EH (cell line): ENCODE measurements around the gene HOMER2.

Experiments used
- DNase-seq: peaks from one replicate; pipeline ENCODE4 v3.0.0-alpha.2; 2015; ENCODE audit warnings: low read depth

The HOMER2 gene

DNA sequence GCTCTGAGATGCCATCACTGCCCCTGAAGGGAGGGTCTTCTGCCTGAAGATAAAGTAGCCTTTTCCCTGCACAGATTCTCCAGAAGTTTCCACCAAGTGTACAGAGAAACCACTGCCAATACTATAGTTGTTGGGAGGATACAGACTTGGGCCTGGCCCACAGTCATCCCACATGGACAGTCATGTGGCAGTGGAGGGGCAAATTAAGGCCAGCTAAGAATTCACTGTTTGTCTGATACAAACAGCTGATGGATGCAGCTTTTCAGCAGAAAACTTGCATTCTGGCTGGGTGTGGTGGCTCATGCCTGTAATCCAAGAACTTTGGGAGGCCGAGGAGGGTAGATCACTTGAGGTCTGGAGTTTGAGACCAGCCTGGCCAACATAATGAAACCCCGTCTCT, 22.1 kb downstream of the HOMER2 start:
- DNase-seq = no peak

DNA sequence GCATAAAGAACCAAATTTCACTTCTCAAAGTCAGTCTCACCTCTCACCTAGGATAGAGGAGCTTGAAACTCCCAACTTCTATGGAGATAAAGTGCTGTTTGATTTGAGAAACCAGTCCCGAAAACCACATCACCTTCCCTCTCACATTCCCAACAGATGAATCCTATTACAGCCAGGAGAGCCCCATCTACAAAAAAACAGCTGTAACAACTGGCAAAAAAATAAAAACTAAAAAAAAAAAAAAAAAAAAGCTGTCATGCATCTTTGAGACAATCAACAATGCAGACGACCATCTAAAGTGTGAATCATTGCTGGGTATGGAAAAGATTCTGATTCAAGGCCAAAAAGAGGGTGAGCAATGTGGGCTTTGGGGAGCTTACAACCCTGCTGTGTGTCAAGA, 23.8 kb downstream of the HOMER2 start:
- DNase-seq = no peak

DNA sequence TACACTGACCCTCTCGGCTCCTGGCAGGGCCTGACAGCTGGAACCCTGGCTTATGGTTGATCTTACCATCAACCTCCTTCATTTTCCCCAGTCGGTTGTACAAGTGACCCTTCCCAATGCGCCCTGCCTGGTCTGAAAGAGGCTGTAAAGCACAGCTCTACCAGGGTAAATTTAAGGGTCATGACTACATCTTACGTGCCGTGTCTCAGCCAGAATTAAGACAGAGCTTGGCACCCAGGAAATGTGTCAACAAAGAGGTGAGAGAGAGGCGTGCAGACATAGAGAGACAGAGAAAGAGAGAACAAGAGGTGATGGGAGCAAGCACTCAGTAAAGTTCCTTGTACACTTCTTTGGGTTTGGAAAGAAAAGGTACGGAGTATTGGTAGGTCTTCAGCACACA, 28.8 kb downstream of the HOMER2 start:
- DNase-seq = no peak

DNA sequence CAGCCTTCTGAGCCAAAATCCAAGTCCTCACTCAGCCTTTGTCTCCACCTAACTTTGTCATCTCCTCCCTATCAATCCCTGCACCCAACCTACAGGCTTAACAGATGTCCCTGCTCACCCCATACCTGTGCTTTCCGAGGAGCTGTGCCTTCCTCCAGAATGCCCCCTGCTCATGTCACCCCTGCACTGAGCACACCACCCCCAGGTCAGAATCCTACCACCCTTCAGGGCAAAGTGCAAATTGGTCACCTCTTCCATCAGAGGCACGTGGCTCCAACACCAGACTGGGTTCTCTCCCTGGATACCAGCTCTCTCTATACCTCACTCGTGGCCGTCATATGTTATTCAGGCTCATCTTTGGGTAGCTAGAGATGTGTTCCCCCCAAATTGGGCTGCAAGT, 29.8 kb downstream of the HOMER2 start:
- DNase-seq = no peak

DNA sequence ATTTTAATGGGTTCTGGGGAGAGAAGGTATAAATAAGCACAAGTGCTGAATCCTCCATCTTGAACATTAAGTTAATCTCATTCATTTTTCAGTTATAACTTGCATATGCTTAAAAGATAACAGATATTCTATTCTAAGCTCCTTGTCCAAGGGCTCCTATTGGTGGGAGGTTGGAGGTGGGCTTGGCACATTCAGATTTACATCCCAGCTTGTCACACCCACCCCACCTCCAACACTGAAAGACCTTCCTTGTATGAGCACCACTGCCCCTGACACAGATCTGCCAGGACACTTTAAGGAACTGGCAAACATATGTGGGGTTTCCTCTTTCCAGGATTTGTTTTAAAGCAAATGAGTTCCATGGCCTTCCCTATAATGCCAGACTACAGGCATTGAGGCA, 30.6 kb downstream of the HOMER2 start:
- no peak for DNase-seq

DNA sequence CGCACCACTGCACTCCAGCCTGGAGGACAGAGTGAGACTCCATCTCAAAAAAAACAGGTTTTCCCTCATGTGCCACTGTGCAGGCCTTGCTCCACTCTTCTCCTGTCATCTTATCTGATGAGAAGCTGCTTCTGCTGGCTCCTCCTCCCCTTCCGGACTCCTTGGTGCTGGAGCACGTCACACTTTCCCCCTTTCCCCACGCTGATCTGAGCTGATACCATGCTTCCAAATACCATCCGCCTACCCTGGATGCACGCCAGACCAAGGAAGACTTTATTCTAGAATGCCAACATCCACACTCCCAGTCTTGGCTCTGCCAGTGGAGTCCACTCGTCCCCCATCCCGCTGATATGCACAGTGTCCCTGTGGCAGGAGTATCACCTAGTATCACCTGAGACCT, 31.3 kb downstream of the HOMER2 start:
- no peak for DNase-seq

DNA sequence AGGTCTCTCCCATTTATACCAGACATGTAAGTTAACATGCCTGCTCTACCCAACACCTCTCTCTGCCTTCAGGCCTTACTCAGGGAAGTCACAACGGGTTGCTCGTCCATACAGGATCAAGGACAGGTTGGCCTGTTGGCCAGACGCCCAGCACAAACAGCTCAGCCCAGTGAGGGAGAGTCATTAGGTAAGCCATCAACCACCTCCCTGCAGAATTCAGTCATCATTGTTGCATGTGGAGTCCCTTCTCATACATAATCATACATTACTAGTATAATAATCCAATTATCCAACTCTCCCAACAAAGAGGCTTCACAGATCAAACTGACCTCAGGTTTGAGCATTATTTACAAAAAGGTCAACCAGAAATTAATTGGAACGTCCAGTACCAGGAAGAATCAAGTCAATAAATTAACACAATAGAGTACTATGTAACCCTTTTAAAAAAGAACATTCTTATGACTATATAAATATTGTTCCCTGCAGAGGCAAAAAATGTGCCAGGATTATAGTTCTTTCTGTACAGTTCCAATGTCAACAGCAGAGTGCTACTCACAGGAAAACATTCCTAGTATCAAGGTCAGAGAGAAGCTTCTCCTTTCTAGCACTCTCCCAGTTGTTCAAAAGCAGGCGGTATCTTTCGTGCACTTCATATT, 33.2 kb downstream of the HOMER2 start:
- no peak for DNase-seq

DNA sequence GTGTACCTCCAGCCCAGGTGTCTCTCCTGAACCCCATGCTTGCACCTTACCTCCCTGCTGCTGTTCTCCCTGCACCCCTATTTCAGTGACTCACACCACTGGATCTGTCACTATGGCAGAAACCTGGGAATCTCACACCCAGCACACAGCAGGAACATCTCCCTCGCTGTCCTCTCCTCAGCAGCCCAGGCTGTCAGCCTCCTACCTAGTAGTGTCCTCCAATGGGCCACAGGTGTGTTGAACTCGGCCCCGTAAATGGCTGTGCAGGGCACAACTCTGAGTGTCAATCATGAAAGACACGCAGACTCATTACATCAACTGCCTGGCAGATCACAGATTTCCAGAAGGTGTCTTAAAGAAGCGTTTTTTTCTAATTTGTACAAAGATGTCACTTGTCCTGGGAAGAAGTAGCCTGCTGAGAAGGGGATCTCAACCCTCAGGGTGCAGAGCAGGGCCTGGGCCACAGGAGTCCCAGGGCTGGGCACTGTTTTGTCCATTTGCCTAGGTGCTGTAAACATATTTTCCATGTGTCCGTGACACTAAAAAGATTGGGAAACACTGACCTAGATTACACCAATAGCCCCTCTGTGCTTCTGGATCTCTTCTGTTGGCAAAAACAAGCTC, 33.8 kb downstream of the HOMER2 start:
- DNase-seq = no peak

DNA sequence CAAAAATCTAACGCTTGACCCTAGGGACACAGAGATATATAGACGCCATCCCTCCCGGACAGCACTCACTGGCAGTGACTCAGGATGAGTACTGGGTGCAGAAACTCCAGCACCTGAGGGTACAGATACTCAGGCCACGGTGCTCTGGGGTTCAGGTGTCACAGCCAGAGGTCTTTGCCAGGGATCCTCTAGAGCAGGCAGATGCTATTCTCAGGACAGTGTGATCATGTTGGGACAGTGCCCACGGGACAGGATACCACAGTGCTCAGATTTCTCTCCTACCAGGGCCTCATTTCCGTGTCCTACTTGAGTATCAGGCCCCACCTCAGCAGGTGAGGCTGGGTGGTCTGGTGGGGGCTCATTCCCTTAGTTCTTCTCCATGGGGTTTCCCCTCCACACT, 34.4 kb downstream of the HOMER2 start:
- no peak for DNase-seq

DNA sequence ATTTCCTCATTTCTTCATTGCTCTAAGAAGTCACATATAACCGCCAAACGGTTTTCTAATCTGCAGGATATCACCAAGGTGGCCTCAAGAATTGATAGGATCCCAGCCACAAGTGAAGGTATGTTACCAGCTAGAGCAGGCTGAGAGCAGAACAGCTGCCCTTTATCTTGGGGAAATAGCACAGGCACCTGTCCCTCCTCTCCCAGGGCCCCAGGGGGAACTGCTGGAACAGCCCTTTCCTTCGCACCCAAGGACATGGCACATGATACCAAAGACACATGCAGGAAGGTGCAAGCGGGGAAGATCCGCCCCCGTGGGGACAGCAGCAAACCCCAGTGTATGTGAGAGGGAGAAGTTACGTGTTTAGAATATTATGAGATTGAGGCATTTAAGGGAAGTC, 35.3 kb downstream of the HOMER2 start:
- DNase-seq = no peak

DNA sequence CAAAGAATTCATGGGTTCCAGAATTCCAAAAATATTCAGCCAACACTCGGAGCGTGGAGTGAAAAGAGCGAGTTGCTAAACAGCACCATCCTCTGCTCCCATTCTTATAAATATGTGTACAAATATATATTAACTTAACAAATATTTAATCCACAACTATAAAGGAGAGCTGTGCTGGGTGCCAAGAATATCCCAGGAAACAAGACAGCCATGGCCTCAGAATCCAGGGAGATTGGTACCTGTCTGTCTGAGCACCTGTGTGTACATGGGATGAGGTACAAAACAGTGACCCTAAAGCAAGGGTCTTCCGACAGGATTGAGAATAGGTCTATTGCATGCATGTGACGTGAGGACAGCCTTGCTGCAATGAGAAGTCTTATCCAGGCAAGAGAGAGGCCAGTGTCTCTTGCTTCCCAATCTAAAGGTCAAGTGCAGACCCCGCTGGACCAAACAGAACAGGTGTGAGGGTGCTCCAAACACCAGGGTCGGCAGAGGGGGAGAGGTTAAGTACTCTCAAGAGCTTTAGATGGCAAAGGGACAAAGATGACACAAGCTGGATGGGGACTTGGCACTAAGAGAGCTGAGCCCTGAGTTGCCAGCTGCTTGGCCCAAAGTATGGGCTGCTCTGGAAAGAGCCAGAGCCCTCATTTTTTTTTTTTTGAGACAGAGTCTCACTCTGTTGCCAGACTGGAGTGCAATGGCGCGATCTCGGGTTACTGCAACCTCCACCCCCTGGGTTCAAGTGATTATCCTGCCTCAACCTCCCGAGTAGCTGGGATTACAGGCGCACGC, 36.2 kb downstream of the HOMER2 start:
- DNase-seq = no peak

DNA sequence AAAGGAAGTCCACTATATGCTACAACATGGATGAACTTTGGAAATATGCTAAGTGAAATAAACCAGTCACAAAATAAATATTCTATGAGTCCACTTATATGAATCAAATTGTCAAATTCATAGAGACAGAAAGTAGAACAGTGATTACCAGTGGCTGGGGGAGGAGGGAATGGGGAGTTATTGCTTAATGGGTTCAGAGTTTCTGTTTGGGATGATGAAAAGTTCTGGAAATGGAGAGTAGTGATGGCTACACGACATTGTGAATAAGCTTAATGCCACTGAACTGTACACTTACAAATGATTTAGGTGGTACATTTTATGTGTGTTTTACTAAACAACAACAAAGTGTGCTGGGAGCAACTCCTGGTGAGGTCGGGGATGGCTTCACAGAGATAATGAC, 38.1 kb downstream of the HOMER2 start:
- DNase-seq = no peak

DNA sequence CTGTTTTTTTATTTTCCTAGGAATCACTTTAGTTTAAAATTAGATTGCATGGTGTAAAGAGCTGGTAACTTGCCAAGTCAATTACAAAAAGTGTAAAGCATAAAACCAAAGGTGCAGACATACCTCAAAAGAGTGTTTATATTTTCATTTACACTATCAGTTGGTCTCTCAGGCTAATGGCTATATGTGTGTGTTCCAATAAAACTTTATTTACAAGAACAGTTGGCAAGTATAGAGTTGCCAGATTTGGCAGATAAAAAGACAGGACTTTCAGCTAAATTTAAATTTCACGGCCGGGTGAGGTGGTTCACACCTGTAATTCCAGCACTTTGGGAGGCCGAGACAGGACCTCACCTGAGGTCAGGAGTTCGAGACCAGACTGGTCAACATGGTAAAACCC, 41.1 kb downstream of the HOMER2 start:
- no peak for DNase-seq

DNA sequence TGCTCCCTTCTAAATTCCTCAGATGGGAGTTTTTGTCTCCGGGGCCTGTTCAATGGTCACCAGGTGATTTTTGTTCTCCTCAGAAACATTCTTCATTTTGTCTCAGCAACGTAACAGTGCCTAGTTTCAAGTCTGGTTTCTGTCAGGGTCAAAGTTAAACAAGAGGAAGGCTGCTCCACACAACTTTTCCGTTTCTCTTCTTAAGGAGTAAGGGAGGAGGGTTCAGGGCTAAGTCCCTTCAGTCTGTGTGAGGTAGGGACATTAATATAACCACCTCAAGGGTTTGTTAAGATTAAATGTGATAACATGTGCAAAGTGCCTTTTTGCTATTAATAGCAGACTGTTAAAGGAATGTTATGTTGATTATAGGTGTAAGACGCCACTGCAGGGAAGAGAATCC, 41.8 kb downstream of the HOMER2 start:
- DNase-seq = no peak

DNA sequence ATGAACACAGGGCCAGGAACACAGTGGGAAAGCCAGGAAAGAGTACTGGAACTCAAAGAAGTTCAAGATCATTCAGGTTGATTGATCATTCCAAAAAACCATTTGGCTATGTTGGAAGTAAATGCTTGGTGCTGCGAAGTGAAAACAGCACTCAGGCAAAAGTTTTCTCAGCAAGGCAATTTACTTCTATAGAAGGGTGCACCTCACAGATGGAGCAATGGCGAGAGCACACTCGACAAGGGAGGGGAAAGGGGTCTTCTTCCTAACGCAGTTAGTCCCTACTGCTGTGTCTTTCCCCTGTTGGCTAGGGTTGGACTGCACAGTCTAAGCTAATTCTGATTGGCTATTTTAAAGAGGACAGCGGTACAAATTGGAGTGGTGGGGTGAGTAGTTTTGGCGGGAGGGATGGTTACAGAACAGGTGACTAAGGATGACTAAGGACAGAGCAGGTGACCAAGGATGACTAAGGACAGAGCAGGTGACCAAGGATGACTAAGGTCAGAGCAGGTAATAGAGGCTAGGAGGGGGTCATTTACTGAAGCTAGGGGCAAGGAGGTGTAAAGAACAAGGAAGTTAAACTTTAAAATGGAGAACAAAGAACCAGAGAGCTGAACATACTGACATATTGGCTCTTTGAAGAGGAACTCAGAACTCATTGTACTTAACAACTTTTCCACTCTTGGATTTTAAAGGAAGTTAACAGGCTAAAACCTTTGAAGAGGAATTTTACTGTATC, 43.3 kb downstream of the HOMER2 start:
- DNase-seq = no peak

DNA sequence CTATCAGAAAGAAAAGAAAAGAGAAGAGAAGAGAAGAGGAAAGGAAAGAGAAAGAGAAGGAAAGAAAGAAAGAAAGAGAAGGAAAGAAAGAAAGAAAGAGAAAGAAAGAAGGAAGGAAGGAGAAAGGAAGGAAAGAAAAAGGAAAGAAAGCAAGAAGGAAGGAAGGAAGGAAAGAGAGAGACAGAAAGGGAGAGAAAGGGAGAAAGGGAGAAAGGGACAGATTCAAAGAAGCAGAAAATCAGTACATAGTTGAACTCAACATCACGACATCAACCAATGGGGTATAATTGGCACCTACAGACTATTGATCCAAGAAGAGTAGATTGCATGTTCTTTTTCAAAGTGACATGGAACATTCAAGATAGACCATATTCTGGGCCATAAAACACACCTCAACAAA, 45.2 kb downstream of the HOMER2 start:
- DNase-seq = no peak

DNA sequence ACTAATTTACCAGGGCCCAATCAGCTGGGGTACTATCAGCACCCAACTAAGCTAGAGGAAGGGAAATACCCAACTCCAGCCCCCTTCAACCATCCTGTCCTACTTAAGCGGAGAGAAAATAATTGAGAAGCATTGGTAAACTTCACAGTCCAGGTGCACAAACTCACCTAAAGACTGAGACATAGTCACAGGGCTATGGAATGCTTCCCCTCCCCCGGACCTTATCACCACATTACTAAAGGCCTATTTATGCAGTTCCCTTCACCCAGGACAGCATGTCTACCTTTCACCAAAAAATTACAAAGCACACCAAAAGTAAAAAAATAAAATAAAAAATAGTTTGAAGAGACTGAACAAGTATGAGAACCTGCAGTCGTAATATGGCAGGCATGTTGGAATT, 47.9 kb downstream of the HOMER2 start:
- no peak for DNase-seq

DNA sequence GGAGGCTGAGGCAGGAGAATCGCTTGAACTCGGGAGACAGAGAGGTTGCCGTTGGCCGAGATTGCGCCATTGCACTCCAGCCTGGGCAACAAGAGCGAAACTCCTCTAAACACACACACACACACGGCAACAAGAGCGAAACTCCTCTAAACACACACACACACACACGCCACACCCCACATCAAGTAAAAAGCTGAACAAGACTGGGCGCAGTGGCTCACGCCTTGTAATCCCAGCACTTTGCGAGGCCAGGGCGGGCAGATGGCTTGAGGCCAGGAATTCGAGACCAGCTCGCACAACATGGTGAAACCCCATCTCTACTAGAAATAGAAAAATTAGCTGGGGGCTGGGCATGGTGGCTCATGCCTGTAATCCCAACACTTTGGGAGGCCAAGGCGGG, 49.0 kb downstream of the HOMER2 start:
- no peak for DNase-seq

DNA sequence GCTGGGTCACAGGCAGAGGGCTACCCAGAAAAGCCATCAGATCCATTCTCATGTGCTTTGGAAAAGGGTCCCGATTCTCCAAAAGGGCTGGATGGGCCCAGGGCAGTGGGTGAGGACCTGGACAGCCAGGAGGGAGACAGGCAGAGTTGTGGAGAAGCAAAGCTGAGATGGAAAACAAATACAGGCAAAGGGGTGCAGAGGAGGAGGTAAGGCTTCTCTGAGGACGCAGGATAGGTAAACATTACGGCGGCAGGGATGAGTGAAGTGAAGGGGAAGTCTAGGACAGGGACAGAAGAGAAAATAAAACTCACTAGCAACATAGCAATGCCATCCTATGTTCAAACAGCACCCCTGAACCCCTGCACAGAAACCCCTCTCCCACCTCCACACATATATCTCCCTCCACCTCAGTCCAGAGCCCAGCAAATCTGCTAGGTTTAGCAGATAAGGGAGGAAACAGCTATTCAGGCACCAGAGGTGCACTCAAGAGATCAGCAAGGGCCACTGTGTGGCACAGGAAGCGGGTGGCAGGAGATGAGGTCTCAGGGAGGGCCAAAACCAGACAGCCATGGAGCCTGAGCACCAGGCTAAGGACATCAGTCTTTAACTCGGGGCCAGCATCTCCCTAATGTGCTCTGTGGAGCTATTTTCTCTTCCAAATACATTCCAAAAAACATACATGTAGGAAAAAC, 51.3 kb downstream of the HOMER2 start:
- no peak for DNase-seq

DNA sequence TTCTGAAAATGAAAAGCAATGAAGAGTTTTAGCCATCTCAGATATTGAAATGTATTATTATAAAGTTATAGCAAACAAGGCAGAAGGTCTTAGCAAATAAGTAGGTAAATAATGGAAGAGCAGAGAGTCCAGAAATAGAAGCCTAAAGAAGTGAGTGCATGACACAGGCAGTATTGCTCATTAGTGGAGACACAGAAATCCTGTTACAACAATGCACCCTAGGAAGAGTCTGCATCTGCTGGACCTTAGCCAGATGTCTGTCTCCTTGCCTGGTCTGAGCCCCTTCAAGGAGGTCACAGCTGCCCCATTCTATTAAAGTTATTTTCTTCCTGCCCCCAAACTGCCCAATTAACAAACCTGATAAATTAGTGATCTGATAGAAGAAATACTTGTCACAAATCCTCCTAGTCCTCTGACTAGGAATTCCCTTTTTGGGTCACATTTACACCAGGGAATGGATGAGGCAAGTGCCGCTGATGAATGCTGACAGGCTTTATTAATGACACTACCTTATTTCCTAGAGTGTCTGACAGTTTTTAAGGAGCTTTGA, 51.9 kb downstream of the HOMER2 start:
- DNase-seq = no peak

DNA sequence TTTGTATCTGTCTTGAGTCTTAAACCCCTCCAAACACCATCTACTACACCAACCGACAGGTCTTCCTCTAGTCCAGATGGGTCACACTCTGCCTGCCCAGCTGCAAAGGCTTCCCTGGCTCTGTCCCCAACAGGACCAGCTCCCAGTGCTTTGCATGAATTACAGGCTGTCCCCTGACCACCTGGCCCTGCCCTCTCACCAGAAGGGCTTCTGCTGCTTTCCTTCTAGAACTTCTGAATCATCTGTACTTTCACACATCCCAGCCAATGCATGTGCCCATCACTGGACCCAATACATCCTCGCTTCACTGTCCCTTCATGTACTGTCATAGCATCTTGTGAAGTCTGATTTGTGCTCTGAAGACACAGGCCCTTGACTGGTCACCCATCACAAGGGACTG, 53.6 kb downstream of the HOMER2 start:
- DNase-seq = no peak

DNA sequence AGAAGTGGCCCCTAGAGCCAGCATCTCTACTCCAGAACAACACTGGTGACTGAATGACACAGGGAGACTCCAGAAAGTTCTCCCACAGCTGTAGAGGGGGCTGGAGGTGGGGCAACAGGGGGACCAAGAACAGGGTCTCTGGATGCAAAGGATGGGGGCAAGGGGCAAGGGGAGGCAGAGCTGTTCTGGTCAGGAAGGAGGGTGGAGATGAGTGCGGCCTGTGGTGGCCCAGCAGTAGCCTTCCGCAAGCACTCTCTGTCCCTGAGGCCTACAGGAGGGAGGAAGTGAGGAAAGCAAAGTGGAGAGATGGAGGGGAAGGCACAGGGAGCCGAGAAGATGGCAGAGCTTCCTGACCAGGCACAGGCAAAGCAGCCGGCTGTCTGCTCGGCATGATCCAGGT, 56.5 kb downstream of the HOMER2 start:
- DNase-seq = no peak
